Activated naive CD4-positive, alpha-beta T cell treated with anti-CD3 and anti-CD28 coated beads, Interleukin-2, amount 50 U/mL, for 16 hours (primary cell): ENCODE measurements around the gene FIGN.

Source experiments
- DNase-seq: peaks from one replicate; pipeline ENCODE4 v3.0.0-alpha.2; 2020

The FIGN gene

GRCh38 chr2:163658556-163658955 is 77.3 kb downstream of the FIGN start:
- no peak for DNase-seq

- no peak for DNase-seq
Observed at GRCh38 chr2:163657281-163657656, 78.5 kb downstream of the FIGN start.

GRCh38 chr2:163656622-163657280 is 79.1 kb downstream of the FIGN start:
- DNase-seq = no peak

- DNase-seq = no peak
Observed at GRCh38 chr2:163655667-163656066, 80.1 kb downstream of the FIGN start.

- no peak for DNase-seq
Observed at GRCh38 chr2:163652751-163653150, 83.1 kb downstream of the FIGN start.

GRCh38 chr2:163649080-163649479 is 86.7 kb downstream of the FIGN start:
- DNase-seq = no peak

GRCh38 chr2:163647300-163647699 is 88.5 kb downstream of the FIGN start:
- DNase-seq = no peak

- no peak for DNase-seq
Observed at GRCh38 chr2:163646687-163647086, 89.1 kb downstream of the FIGN start.

GRCh38 chr2:163644238-163644637 is 91.6 kb downstream of the FIGN start:
- no peak for DNase-seq

GRCh38 chr2:163641986-163642385 is 93.8 kb downstream of the FIGN start:
- DNase-seq = no peak

GRCh38 chr2:163640542-163641193 is 95.1 kb downstream of the FIGN start:
- no peak for DNase-seq

- DNase-seq = no peak
Observed at GRCh38 chr2:163637871-163638270, 97.9 kb downstream of the FIGN start.

- DNase-seq = no peak
Observed at GRCh38 chr2:163633291-163633690, 102.5 kb downstream of the FIGN start.

GRCh38 chr2:163630836-163631235 is 105.0 kb downstream of the FIGN start:
- no peak for DNase-seq

GRCh38 chr2:163626639-163627109 is 109.1 kb downstream of the FIGN start:
- no peak for DNase-seq

GRCh38 chr2:163626208-163626607 is 109.6 kb downstream of the FIGN start:
- no peak for DNase-seq

- no peak for DNase-seq
Observed at GRCh38 chr2:163625632-163626031, 110.2 kb downstream of the FIGN start.

GRCh38 chr2:163621445-163622004 is 114.3 kb downstream of the FIGN start:
- no peak for DNase-seq

- no peak for DNase-seq
Observed at GRCh38 chr2:163617517-163617916, 118.3 kb downstream of the FIGN start.

GRCh38 chr2:163613266-163613731 is 122.5 kb downstream of the FIGN start:
- no peak for DNase-seq

GRCh38 chr2:163612332-163612731 is 123.5 kb downstream of the FIGN start:
- DNase-seq = no peak

- DNase-seq = no peak
Observed at GRCh38 chr2:163611557-163611906, 124.3 kb downstream of the FIGN start.

GRCh38 chr2:163610817-163611556 is 124.8 kb downstream of the FIGN start:
- no peak for DNase-seq

- DNase-seq = no peak
Observed at GRCh38 chr2:163607630-163608029, 128.2 kb downstream of the FIGN start.
